WI38 (cell line): ENCODE measurements around the gene C4BPB.

Source experiments
- H3K4me3 ChIP-seq: 2 replicates; pipeline ENCODE4 v1.5.1; 2011; ENCODE audit warnings: low read depth, mild to moderate bottlenecking, control low read depth, low read length
- TF ChIP-seq, protein P1 (sequence below): IDR thresholded peaks from 2 replicates; pipeline ENCODE4 v1.5.1; 2012; ENCODE audit warnings: low read depth, mild to moderate bottlenecking, control low read depth, low read length

C4BPB gene

GRCh38 chr1:207145401-207146058 is 56.9 kb downstream of the C4BPB start:
- no peak overlapping the region for H3K4me3 ChIP-seq
- TF ChIP-seq, protein P1, sequence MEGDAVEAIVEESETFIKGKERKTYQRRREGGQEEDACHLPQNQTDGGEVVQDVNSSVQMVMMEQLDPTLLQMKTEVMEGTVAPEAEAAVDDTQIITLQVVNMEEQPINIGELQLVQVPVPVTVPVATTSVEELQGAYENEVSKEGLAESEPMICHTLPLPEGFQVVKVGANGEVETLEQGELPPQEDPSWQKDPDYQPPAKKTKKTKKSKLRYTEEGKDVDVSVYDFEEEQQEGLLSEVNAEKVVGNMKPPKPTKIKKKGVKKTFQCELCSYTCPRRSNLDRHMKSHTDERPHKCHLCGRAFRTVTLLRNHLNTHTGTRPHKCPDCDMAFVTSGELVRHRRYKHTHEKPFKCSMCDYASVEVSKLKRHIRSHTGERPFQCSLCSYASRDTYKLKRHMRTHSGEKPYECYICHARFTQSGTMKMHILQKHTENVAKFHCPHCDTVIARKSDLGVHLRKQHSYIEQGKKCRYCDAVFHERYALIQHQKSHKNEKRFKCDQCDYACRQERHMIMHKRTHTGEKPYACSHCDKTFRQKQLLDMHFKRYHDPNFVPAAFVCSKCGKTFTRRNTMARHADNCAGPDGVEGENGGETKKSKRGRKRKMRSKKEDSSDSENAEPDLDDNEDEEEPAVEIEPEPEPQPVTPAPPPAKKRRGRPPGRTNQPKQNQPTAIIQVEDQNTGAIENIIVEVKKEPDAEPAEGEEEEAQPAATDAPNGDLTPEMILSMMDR: no peak
